Measurements from ENCODE around the gene B3GLCT. TPM values are rescaled to one million over a fixed set of nuclear protein-coding genes. Genes with fewer than 3 reads are reported as not detected.

The B3GLCT gene
- total and polyA plus RNA-seq, 4 donors = 1.5 to 3.6 (median 2.2) TPM

GRCh38 chr13:31159306-31159705 lies 40.5 kb upstream of the B3GLCT start:
- WGBS = 90% methylated on average over 4 of the region's 4 CpGs
- H3K36me3 ChIP-seq (ENCODE audit: control insufficient read depth in 4 of 4, insufficient read depth in 3 of 4, low read depth in 1 of 4, low read length in 3 of 4) = peaks cover 0 to 18% (median 14%) of the 10 kb centered on the region in 4 donors
- no peak overlapping the region for H3K27ac ChIP-seq (ENCODE audit: low read depth in 1 of 2, low read length in 2 of 2)
- H3K9me3 ChIP-seq (ENCODE audit: control insufficient read depth in 4 of 4, low read length in 3 of 4) = no peaks in the 10 kb centered on the region
- TF ChIP-seq NR2F2 (IDR thresholded peaks at IDR 0.05) (no peak), GABPA (IDR thresholded peaks at IDR 0.05 in 1 of 2, conservative IDR thresholded peaks at IDR 0.05 in 1 of 2) (no peak), REST (IDR thresholded peaks at IDR 0.05) (no peak)
- H3K4me1 ChIP-seq (ENCODE audit: control insufficient read depth in 4 of 4, insufficient read depth in 4 of 4, low read length in 3 of 4) = peaks cover 0 to 16% (median 8%) of the 10 kb centered on the region in 4 donors
- H3K9ac ChIP-seq (ENCODE audit: low read depth in 1 of 2, low read length in 2 of 2) = no peak overlapping the region
- H3K27me3 ChIP-seq (ENCODE audit: control insufficient read depth in 4 of 4, insufficient read depth in 4 of 4, low read length in 3 of 4) = no peaks in the 10 kb centered on the region
- DNase-seq (ENCODE audit: low spot score) = no peak
- H3K4me3 ChIP-seq (ENCODE audit: low read depth in 1 of 3, low read length in 3 of 3) = no peak overlapping the region

GRCh38 chr13:31160857-31161556 lies 38.8 kb upstream of the B3GLCT start:
- peak; percentile 71 for DNase-seq (ENCODE audit: low spot score)
- Histone ChIP-seq H3K27ac (ENCODE audit: low read depth in 1 of 2, low read length in 2 of 2) (peak overlapping the region; percentile 99 to 100), H3K27me3 (ENCODE audit: control insufficient read depth in 4 of 4, insufficient read depth in 4 of 4, low read length in 3 of 4) (no peaks in the 10 kb centered on the region), H3K9me3 (ENCODE audit: control insufficient read depth in 4 of 4, low read length in 3 of 4) (no peaks in the 10 kb centered on the region), H3K9ac (ENCODE audit: low read depth in 1 of 2, low read length in 2 of 2) (peak overlapping the region; percentile 55 to 99), H3K36me3 (ENCODE audit: control insufficient read depth in 4 of 4, insufficient read depth in 3 of 4, low read depth in 1 of 4, low read length in 3 of 4) (peaks cover 0 to 6% (median 2%) of the 10 kb centered on the region in 4 donors), H3K4me3 (ENCODE audit: low read depth in 1 of 3, low read length in 3 of 3) (peak overlapping the region; percentile 60 to 78 (median 62)), H3K4me1 (ENCODE audit: control insufficient read depth in 4 of 4, insufficient read depth in 4 of 4, low read length in 3 of 4) (peaks cover 0 to 16% (median 8%) of the 10 kb centered on the region in 4 donors)
- TF ChIP-seq YY1 (IDR thresholded peaks at IDR 0.05) = peak; percentile 79
- TF ChIP-seq MAX (IDR thresholded peaks at IDR 0.05) = peak; percentile 32
- no peak for TF ChIP-seq JUND (IDR thresholded peaks at IDR 0.05)
- TF ChIP-seq EGR1 (IDR thresholded peaks at IDR 0.05; ENCODE audit: low read depth in 2 of 2) = peak in 1 of 2 donors; percentile 43
- no peak for TF ChIP-seq HNF4A (conservative IDR thresholded peaks at IDR 0.05)
- TF ChIP-seq ATF3 (IDR thresholded peaks at IDR 0.05) = no peak
- no peak for TF ChIP-seq NR2F2 (IDR thresholded peaks at IDR 0.05)
- TF ChIP-seq ZBTB33 (IDR thresholded peaks at IDR 0.05) = no peak
- TF ChIP-seq SP1 (IDR thresholded peaks at IDR 0.05) = no peak
- TF ChIP-seq RXRA (IDR thresholded peaks at IDR 0.05) = no peak
- TF ChIP-seq RAD21 (IDR thresholded peaks at IDR 0.05) = no peak
- peak; percentile 49 for TF ChIP-seq REST (IDR thresholded peaks at IDR 0.05)
- TF ChIP-seq CTCF (IDR thresholded peaks at IDR 0.05; ENCODE audit: low read depth, low read length, missing input control) = no peak
- no peak for TF ChIP-seq FOXA2 (IDR thresholded peaks at IDR 0.05)
- under 1% methylated on average over 51 of the region's 51 CpGs for WGBS

Data from liver (tissue), 9 donors.